Measurements from ENCODE around the gene PDRG1. TPM values are rescaled to one million over a fixed set of nuclear protein-coding genes. Genes with fewer than 3 reads are reported as not detected.
A peak's percentile ranks its signal among the peaks of the same experiment; 100 is the strongest.

The PDRG1 gene
- total and polyA plus RNA-seq, 2 donors (not counting 3 experiments of a cell fraction or from before 2014, with no cell fraction given) = 14.6 to 17.0 TPM

DNA sequence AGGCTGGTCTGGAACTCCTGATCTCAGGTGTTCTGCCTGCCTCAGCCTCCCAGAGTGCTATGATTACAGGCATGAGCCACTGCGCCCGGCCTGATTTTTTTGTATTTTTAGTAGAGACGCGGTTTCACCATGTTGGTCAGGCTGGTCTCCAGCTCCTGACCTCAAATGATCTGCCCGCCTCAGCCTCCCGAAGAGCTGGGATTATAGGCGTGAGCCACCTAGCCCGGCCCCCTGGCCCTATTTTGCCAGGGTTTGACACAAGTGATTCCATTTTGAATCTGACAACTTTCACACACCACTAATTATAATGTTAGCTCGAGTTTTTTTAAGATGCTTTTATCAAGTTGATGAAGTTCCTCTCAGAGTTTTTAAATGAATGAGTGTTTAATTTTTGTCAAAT, 55.8 kb downstream of the PDRG1 start:
- Histone ChIP-seq H4K20me1 (replicated peaks; ENCODE audit: control insufficient read depth, extremely low read depth, insufficient read depth, low read length) (no peaks in the 10 kb centered on the region), H3K27me3 (ENCODE audit: control insufficient read depth in 2 of 2, insufficient read depth in 2 of 2, low read length in 2 of 2) (peaks cover 2 to 8% of the 10 kb centered on the region in 2 experiments), H3K4me2 (ENCODE audit: insufficient read depth, low read length) (no peak overlapping the region), H3K9me3 (replicated peaks; ENCODE audit: control insufficient read depth, insufficient read depth, low read length) (no peaks in the 10 kb centered on the region), H3K9me1 (replicated peaks; ENCODE audit: control insufficient read depth, extremely low read depth, insufficient read depth, low read length) (no peaks in the 10 kb centered on the region), H3K9ac (replicated peaks; ENCODE audit: extremely low read depth, insufficient read depth, low read length) (no peak overlapping the region), H3K36me3 (ENCODE audit: control insufficient read depth in 2 of 2, extremely low read depth in 1 of 2, insufficient read depth in 2 of 2, low read length in 2 of 2) (no peaks in the 10 kb centered on the region), H2AFZ (ENCODE audit: low read depth, low read length) (no peak overlapping the region), H3K79me2 (ENCODE audit: control insufficient read depth, insufficient read depth, low read length) (no peaks in the 10 kb centered on the region), H3K27ac (ENCODE audit: insufficient read depth, low read depth, low read length) (no peak overlapping the region), H3K4me3 (replicated peaks in 1 of 3; ENCODE audit: insufficient read depth in 1 of 3, low read depth in 1 of 3, low read length in 3 of 3) (no peak overlapping the region), H3K4me1 (ENCODE audit: control insufficient read depth, extremely low read depth, insufficient read depth, low read length) (no peaks in the 10 kb centered on the region)
- dilution Hi-C loops (cut with MboI; ENCODE audit: extremely low pct_ligation_motif_present, low sequenced_read_pairs) = no loop called here
- POLR2A ChIA-PET = no interaction called here
- FAIRE-seq (no peak), DNase-seq (ENCODE audit: low read depth, low spot score) (no peak)
- CTCF ChIA-PET = interaction anchor here (1.2 kb wide), 1 partner anchor 10 kb away, joined by 5 read pairs; no protein-coding TSS in a partner anchor
- TF ChIP-seq EZH2 (IDR thresholded peaks at IDR 0.05; ENCODE audit: borderline replicate concordance, low read depth, low read length, severe bottlenecking) = no peak
- no peak for TF ChIP-seq MYC (IDR thresholded peaks at IDR 0.05; ENCODE audit: low read depth, low read length)
- no TSS peak for BruUV-seq (replicated peaks)
- intact Hi-C loops (cut with micrococcal nuclease) = no loop called here

DNA sequence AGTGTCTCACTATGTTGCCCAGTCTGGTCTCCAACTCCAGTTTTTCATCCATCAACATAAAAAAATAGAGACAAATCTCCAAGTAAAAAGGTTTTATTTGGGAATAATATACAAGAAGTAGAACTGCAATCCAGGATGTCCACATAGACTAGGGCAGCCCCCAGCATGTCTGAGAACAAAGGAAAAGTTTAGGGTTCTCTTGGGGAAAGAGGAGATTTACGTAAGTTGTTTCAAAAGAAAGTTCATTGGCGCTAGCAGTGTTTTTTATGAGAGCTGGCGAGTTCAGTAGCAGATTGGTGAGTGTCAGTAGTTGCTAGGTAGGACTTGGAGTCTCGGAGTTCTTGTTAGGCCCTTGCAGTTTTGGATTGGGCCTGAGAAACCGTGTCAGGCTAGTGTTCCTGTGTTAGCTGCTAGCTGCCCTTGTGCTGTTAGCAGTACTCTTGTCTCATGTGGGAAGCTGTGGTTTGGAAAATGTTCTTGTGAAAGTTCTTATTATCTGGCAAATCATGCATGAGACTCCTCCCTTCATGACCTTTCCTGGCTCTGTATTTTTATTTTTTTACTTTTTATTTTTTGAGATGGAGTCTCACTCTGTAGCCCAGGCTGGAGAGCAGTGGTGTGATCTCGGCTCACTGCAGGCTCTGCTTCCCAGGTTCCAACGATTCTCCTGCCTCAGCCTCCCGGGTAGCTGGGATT, 56.7 kb downstream of the PDRG1 start:
- dilution Hi-C loops (cut with MboI; ENCODE audit: extremely low pct_ligation_motif_present, low sequenced_read_pairs) = no loop called here
- no peaks in the 10 kb centered on the region for H4K20me1 ChIP-seq (replicated peaks; ENCODE audit: control insufficient read depth, extremely low read depth, insufficient read depth, low read length)
- no peaks in the 10 kb centered on the region for H3K79me2 ChIP-seq (ENCODE audit: control insufficient read depth, insufficient read depth, low read length)
- H3K4me3 ChIP-seq (replicated peaks in 1 of 3; ENCODE audit: insufficient read depth in 1 of 3, low read depth in 1 of 3, low read length in 3 of 3) = no peak overlapping the region
- no peak overlapping the region for H3K9ac ChIP-seq (replicated peaks; ENCODE audit: extremely low read depth, insufficient read depth, low read length)
- BruUV-seq (replicated peaks) = no TSS peak
- H3K36me3 ChIP-seq (ENCODE audit: control insufficient read depth in 2 of 2, extremely low read depth in 1 of 2, insufficient read depth in 2 of 2, low read length in 2 of 2) = no peaks in the 10 kb centered on the region
- intact Hi-C loops (cut with micrococcal nuclease) = no loop called here
- no peaks in the 10 kb centered on the region for H3K4me1 ChIP-seq (ENCODE audit: control insufficient read depth, extremely low read depth, insufficient read depth, low read length)
- ChIA-PET CTCF (interaction anchor here (1.0 to 1.4 kb wide), 3 partner anchors 9 to 42 kb away, joined by 3 to 5 read pairs (median 4); no protein-coding TSS in a partner anchor), POLR2A (no interaction called here)
- no peaks in the 10 kb centered on the region for H3K9me3 ChIP-seq (replicated peaks; ENCODE audit: control insufficient read depth, insufficient read depth, low read length)
- FAIRE-seq (peak; percentile 44), DNase-seq (ENCODE audit: low read depth, low spot score) (peak; percentile 58)
- no peak overlapping the region for H3K4me2 ChIP-seq (ENCODE audit: insufficient read depth, low read length)
- H3K27ac ChIP-seq (ENCODE audit: insufficient read depth, low read depth, low read length) = no peak overlapping the region
- peaks cover 4 to 5% of the 10 kb centered on the region in 2 experiments for H3K27me3 ChIP-seq (ENCODE audit: control insufficient read depth in 2 of 2, insufficient read depth in 2 of 2, low read length in 2 of 2)
- TF ChIP-seq MYC (IDR thresholded peaks at IDR 0.05; ENCODE audit: low read depth, low read length) (no peak), EZH2 (IDR thresholded peaks at IDR 0.05; ENCODE audit: borderline replicate concordance, low read depth, low read length, severe bottlenecking) (no peak), GATA2 (IDR thresholded peaks at IDR 0.05; ENCODE audit: insufficient read depth, insufficient read length, low read depth, low read length) (no peak), POLR2AphosphoS5 (IDR thresholded peaks at IDR 0.05; ENCODE audit: insufficient read depth, low read depth, low read length) (no peak), POLR2A (IDR thresholded peaks at IDR 0.05; ENCODE audit: low read depth, low read length) (no peak), FOS (IDR thresholded peaks at IDR 0.05; ENCODE audit: borderline replicate concordance, insufficient read depth, low read length) (no peak), JUN (IDR thresholded peaks at IDR 0.05; ENCODE audit: borderline replicate concordance, insufficient read depth, insufficient read length, low read depth) (no peak)
- TF ChIP-seq, protein P1, sequence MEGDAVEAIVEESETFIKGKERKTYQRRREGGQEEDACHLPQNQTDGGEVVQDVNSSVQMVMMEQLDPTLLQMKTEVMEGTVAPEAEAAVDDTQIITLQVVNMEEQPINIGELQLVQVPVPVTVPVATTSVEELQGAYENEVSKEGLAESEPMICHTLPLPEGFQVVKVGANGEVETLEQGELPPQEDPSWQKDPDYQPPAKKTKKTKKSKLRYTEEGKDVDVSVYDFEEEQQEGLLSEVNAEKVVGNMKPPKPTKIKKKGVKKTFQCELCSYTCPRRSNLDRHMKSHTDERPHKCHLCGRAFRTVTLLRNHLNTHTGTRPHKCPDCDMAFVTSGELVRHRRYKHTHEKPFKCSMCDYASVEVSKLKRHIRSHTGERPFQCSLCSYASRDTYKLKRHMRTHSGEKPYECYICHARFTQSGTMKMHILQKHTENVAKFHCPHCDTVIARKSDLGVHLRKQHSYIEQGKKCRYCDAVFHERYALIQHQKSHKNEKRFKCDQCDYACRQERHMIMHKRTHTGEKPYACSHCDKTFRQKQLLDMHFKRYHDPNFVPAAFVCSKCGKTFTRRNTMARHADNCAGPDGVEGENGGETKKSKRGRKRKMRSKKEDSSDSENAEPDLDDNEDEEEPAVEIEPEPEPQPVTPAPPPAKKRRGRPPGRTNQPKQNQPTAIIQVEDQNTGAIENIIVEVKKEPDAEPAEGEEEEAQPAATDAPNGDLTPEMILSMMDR (IDR thresholded peaks at IDR 0.05; ENCODE audit: extremely low read depth in 1 of 2, insufficient read depth in 1 of 2, low read depth in 1 of 2, low read length in 2 of 2) = no peak
- TF ChIP-seq, protein P2, sequence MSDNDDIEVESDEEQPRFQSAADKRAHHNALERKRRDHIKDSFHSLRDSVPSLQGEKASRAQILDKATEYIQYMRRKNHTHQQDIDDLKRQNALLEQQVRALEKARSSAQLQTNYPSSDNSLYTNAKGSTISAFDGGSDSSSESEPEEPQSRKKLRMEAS (IDR thresholded peaks at IDR 0.05; ENCODE audit: insufficient read depth, insufficient read length) = no peak
- H3K9me1 ChIP-seq (replicated peaks; ENCODE audit: control insufficient read depth, extremely low read depth, insufficient read depth, low read length) = no peaks in the 10 kb centered on the region
- H2AFZ ChIP-seq (ENCODE audit: low read depth, low read length) = no peak overlapping the region
